ENCODE data around the gene COL23A1. TPM values are rescaled to one million over a fixed set of nuclear protein-coding genes. Genes with fewer than 3 reads are reported as not detected.

Gene COL23A1
- total RNA-seq, 1 donor from 2014 or later = 0.40 TPM

GRCh38 chr5:178288401-178289368 lies 301.5 kb downstream of the COL23A1 start:
- DNase-seq (ENCODE audit: low read depth in 2 of 2) = no peak

GRCh38 chr5:178287791-178288105 lies 302.4 kb downstream of the COL23A1 start:
- DNase-seq (ENCODE audit: low read depth in 2 of 2) = no peak

GRCh38 chr5:178287091-178287790 lies 303.0 kb downstream of the COL23A1 start:
- no peak for DNase-seq (ENCODE audit: low read depth in 2 of 2)

GRCh38 chr5:178286226-178287090 lies 303.7 kb downstream of the COL23A1 start:
- no peak for DNase-seq (ENCODE audit: low read depth in 2 of 2)

GRCh38 chr5:178285399-178286225 lies 304.6 kb downstream of the COL23A1 start:
- DNase-seq (ENCODE audit: low read depth in 2 of 2) = no peak

GRCh38 chr5:178284996-178285395 lies 305.2 kb downstream of the COL23A1 start:
- DNase-seq (ENCODE audit: low read depth in 2 of 2) = no peak

- DNase-seq (ENCODE audit: low read depth in 2 of 2) = peak; percentile 10 to 28
Measured at GRCh38 chr5:178284093-178284675, 306.0 kb downstream of the COL23A1 start.

- DNase-seq (ENCODE audit: low read depth in 2 of 2) = no peak
Measured at GRCh38 chr5:178283520-178283919, 306.7 kb downstream of the COL23A1 start.

GRCh38 chr5:178282391-178282790 lies 307.8 kb downstream of the COL23A1 start:
- no peak for DNase-seq (ENCODE audit: low read depth in 2 of 2)

- DNase-seq (ENCODE audit: low read depth in 2 of 2) = no peak
Measured at GRCh38 chr5:178281331-178281730, 308.9 kb downstream of the COL23A1 start.

- no peak for DNase-seq (ENCODE audit: low read depth in 2 of 2)
Measured at GRCh38 chr5:178280631-178281030, 309.6 kb downstream of the COL23A1 start.

GRCh38 chr5:178279723-178280438 lies 310.3 kb downstream of the COL23A1 start:
- DNase-seq (ENCODE audit: low read depth in 2 of 2) = peak; percentile 79 to 90

- no peak for DNase-seq (ENCODE audit: low read depth in 2 of 2)
Measured at GRCh38 chr5:178279026-178279722, 311.0 kb downstream of the COL23A1 start.

GRCh38 chr5:178278358-178279023 lies 311.7 kb downstream of the COL23A1 start:
- DNase-seq (ENCODE audit: low read depth in 2 of 2) = no peak

- no peak for DNase-seq (ENCODE audit: low read depth in 2 of 2)
Measured at GRCh38 chr5:178277866-178278265, 312.3 kb downstream of the COL23A1 start.

GRCh38 chr5:178277346-178277745 lies 312.8 kb downstream of the COL23A1 start:
- DNase-seq (ENCODE audit: low read depth in 2 of 2) = no peak

GRCh38 chr5:178274781-178275537 lies 315.2 kb downstream of the COL23A1 start:
- no peak for DNase-seq (ENCODE audit: low read depth in 2 of 2)

All from lung microvascular endothelial cell (primary cell).